Heart left ventricle (tissue), 16 donors: Measurements from ENCODE around the gene CDH19. TPM values are rescaled to one million over a fixed set of nuclear protein-coding genes. Genes with fewer than 3 reads are reported as not detected.
"Not testable (repeated sequence)": the region's sequence is repeated elsewhere in the genome, so short reads cannot be mapped to it uniquely, and the experiment has no call there.

Experiments used
- ATAC-seq, 4 donors: fragments of 200-7000 bp; cut with Tn5 transposase; one replicate each; pipeline ENCODE4 v1.9.1; 2020 to 2022; ENCODE audit warnings: moderate library complexity in 4 of 4, mild to moderate bottlenecking in 3 of 4, moderate number of reproducible peaks in 1 of 4
- DNase-seq, 5 donors: peaks; one replicate each; pipeline ENCODE4 v3.0.0-alpha.2; 2020
- H3K27ac ChIP-seq, 12 donors: fragments of 200-600 bp; sonication (generic) in 4 of 12; one replicate each; pipeline versions ENCODE4 v1.5.0 to v1.8.0; 2016 to 2022; ENCODE audit warnings: mild to moderate bottlenecking in 2 of 12
- H3K27me3 ChIP-seq, 9 donors: fragments of 200-600 bp; sonication (generic) in 2 of 9; one replicate each; pipeline versions ENCODE4 v1.5.1 to v1.8.0; 2016 to 2022; ENCODE audit warnings: mild to moderate bottlenecking in 3 of 9
- H3K36me3 ChIP-seq, 9 donors: fragments of 200-600 bp; sonication (generic) in 2 of 9; one replicate each; pipeline versions ENCODE4 v1.5.0 to v1.8.0; 2018 to 2022; ENCODE audit warnings: mild to moderate bottlenecking in 2 of 9
- H3K4me1 ChIP-seq, 12 donors: fragments of 200-600 bp; sonication (generic) in 4 of 12; one replicate each; pipeline versions ENCODE4 v1.5.0 to v1.8.0; 2016 to 2022; ENCODE audit warnings: mild to moderate bottlenecking in 3 of 12
- H3K4me3 ChIP-seq, 12 donors: fragments of 200-600 bp; sonication (generic) in 4 of 12; one replicate each; pipeline versions ENCODE4 v1.5.0 to v1.8.0; 2017 to 2022; ENCODE audit warnings: mild to moderate bottlenecking in 9 of 12, moderate library complexity in 4 of 12
- H3K9me3 ChIP-seq, 12 donors: fragments of 200-600 bp; sonication (generic) in 4 of 12; one replicate each; pipeline versions ENCODE4 v1.5.0 to v1.8.0; 2016 to 2022; ENCODE audit warnings: mild to moderate bottlenecking in 1 of 12
- CTCF ChIP-seq, 12 donors: fragments of 200-600 bp; sonication (generic) in 4 of 12; IDR thresholded peaks; one replicate each; pipeline versions ENCODE4 v1.5.0 to v1.8.0; 2018 to 2022; ENCODE audit warnings: antibody characterized with exemption in 12 of 12, mild to moderate bottlenecking in 5 of 12
- POLR2A ChIP-seq, 2 donors: fragments of 450-650 bp; IDR thresholded peaks; one replicate each; pipeline ENCODE4 v1.6.1; 2017; ENCODE audit warnings: antibody characterized with exemption in 2 of 2, mild to moderate bottlenecking in 2 of 2, moderate library complexity in 2 of 2
- WGBS, 4 donors: extraction: QIAGEN DNeasy Blood & Tissue Kit in 2 of 4; methylation state at CpG; one replicate each; pipeline versions ENCODE4 v1.1.5 to v1.1.7; 2013 to 2018; 5-methylcytosine and 5-hydroxymethylcytosine counted together
- intact Hi-C, 10 donors: fragments of 100-400 bp; cut with DNase I; formaldehyde crosslinking; loops; one replicate each; pipeline versions ENCODE4 v1.11.1 to v1.14.2; 2022
- polyA plus RNA-seq, 2 donors: library from polyadenylated mRNA; stranded (reverse); fragments of 200-250 nt; gene quantifications; one replicate each; pipeline ENCODE4 v1.2.3, GENCODE V29; 2013
- total RNA-seq, 9 donors: library from RNA; depleted of rRNA in 2 of 9; stranded (reverse); fragments of >200 nt in 2 of 9; fragmentation: NEBNext Ultra II Directional in 3 of 9; extraction: Animal tissue kit (Norgen Biotek cat#: 25700) in 3 of 9; gene quantifications; one replicate each; pipeline versions ENCODE4 v1.1.0 to v1.2.4, GENCODE V29; 2016 to 2023
- donor health status: ischemic (EF 13 %, LVEDD 7.1; RV severe dilation, severe dysfunction).
- donor health status: healthy with polysubstance abuse.
- donor health status: DM: no; HTN: yes; CAD: no.
- donor health status: DM: no; HTN: no; CAD: no.
- donor health status: ischemic (EF 25% LVEDD 6.9; RV normal size, moderate dysfunction).
- donor health status: ischemic (EF 25% LVEDD 5.7; RV mildly dilated, moderate dysfunction).
- donor health status: healthy.
- donor health status: DM: yes; HTN: yes; CAD: no.
- donor health status: ischemic (EF 35%, LVEDD 5.7; RV mildly dilated, moderate dysfunction).
- donor health status: nonischemic (EF 11% LVEDD 7.7; RV severe dilation, severe dysfunction).
- donor health status: DM: yes; HTN: yes; CAD: no.
- donor health status: PGD.
- donor health status: ischemic (EF 29% LVEDD 5.4; RV normal size, mild dysfunction).
- donor health status: nonischemic (EF 23%, LVEDD 6.1; RV moderate dilation, normal function).

The CDH19 gene
- total and polyA plus RNA-seq, 11 donors, result 7.8 to 51.7 (median 12.2) TPM

GRCh38 chr18:66497351-66497750 lies 106.5 kb downstream of the CDH19 start:
- no peak for TF ChIP-seq POLR2A (IDR thresholded peaks at IDR 0.05)
- no peak for TF ChIP-seq CTCF (IDR thresholded peaks at IDR 0.05)
- no peak overlapping the region for H3K4me3 ChIP-seq
- H3K36me3 ChIP-seq, result no peaks in the 10 kb centered on the region
- H3K27ac ChIP-seq, result no peak overlapping the region
- ATAC-seq (no peak), DNase-seq (no peak)
- no peaks in the 10 kb centered on the region for H3K27me3 ChIP-seq
- no peaks in the 10 kb centered on the region for H3K9me3 ChIP-seq
- no peaks in the 10 kb centered on the region for H3K4me1 ChIP-seq
- intact Hi-C loops, result loop anchor here (5.0 to 10.0 kb wide), 4 partner anchors 373 to 775 kb away; no protein-coding TSS in a partner anchor
- 61 to 72% (median 65%) methylated on average over 6 of the region's 6 CpGs for WGBS, 4 donors

- ATAC-seq (peak; percentile 47 to 83 (median 66)), DNase-seq (peak; percentile 24 to 40 (median 36))
- no peaks in the 10 kb centered on the region for H3K4me1 ChIP-seq
- WGBS, 4 donors, result 25 to 36% (median 30%) methylated on average over 3 of the region's 3 CpGs
- intact Hi-C loops, result loop anchor here (5.0 to 10.0 kb wide), 4 partner anchors 371 to 774 kb away; no protein-coding TSS in a partner anchor
- H3K4me3 ChIP-seq, result no peak overlapping the region
- H3K9me3 ChIP-seq, result no peaks in the 10 kb centered on the region
- no peak for TF ChIP-seq POLR2A (IDR thresholded peaks at IDR 0.05)
- peak in 10 of 12 donors; percentile 27 to 60 (median 48) for TF ChIP-seq CTCF (IDR thresholded peaks at IDR 0.05)
- no peaks in the 10 kb centered on the region for H3K36me3 ChIP-seq
- H3K27me3 ChIP-seq, result no peaks in the 10 kb centered on the region
- H3K27ac ChIP-seq, result no peak overlapping the region
Observed at GRCh38 chr18:66495844-66496243, 108.0 kb downstream of the CDH19 start.

GRCh38 chr18:66473882-66474281 lies 130.0 kb downstream of the CDH19 start:
- Histone ChIP-seq H3K27ac (no peak overlapping the region), H3K4me3 (no peak overlapping the region), H3K9me3 (peaks cover 0 to 6% (median 0%) of the 10 kb centered on the region in 12 donors), H3K36me3 (no peaks in the 10 kb centered on the region), H3K27me3 (no peaks in the 10 kb centered on the region), H3K4me1 (no peaks in the 10 kb centered on the region)
- intact Hi-C loops, result no loop called here
- ATAC-seq (no peak), DNase-seq (no peak)
- TF ChIP-seq POLR2A (IDR thresholded peaks at IDR 0.05) (no peak), CTCF (IDR thresholded peaks at IDR 0.05) (no peak)
- WGBS, 4 donors, result 72 to 81% (median 79%) methylated on average over 3 of the region's 3 CpGs

- intact Hi-C loops, H3K27me3 ChIP-seq, H3K27ac ChIP-seq, H3K4me3 ChIP-seq, H3K36me3 ChIP-seq, ATAC-seq, H3K9me3 ChIP-seq, H3K4me1 ChIP-seq, DNase-seq: not testable (repeated sequence)
- 82 to 92% (median 88%) methylated on average over 5 of the region's 5 CpGs for WGBS, 4 donors
Observed at GRCh38 chr18:66466184-66466583, 137.7 kb downstream of the CDH19 start.

- H3K9me3 ChIP-seq, result peaks cover 0 to 9% (median 0%) of the 10 kb centered on the region in 12 donors
- ATAC-seq (no peak), DNase-seq (no peak)
- TF ChIP-seq POLR2A (IDR thresholded peaks at IDR 0.05), result no peak
- no peak for TF ChIP-seq CTCF (IDR thresholded peaks at IDR 0.05)
- intact Hi-C loops, result no loop called here
- no peaks in the 10 kb centered on the region for H3K4me1 ChIP-seq
- no peaks in the 10 kb centered on the region for H3K36me3 ChIP-seq
- no peak overlapping the region for H3K27ac ChIP-seq
- no peak overlapping the region for H3K4me3 ChIP-seq
- no peaks in the 10 kb centered on the region for H3K27me3 ChIP-seq
- 58 to 68% (median 64%) methylated on average over 3 of the region's 3 CpGs for WGBS, 4 donors
Observed at GRCh38 chr18:66461344-66461743, 142.5 kb downstream of the CDH19 start.
